Amniotic epithelial cell (primary cell): Measurements from ENCODE around the gene MTA3.

ENCODE experiments used
- DNase-seq: peaks from one replicate; pipeline ENCODE4 v3.0.0-alpha.2; 2010; ENCODE audit warnings: low read depth

The MTA3 gene

DNA sequence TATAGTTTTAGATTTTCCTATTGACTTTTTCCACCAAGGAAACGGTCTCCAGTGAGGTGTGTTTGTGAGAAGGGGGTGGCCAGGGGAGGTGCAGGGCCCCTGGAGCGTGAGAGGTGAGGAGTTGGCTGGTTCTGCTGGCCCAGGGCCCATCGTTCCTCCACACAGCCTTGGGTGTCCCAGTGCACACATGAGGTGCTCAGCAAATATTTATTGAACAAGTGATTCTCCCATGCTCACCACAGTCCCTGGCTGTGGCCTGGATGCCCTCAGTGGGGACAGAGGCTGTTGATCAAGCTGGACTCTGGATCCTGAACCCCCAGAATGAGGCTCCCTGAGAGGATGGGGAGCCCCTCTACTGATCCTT is 219.0 kb downstream of the MTA3 start:
- DNase-seq, result no peak

DNA sequence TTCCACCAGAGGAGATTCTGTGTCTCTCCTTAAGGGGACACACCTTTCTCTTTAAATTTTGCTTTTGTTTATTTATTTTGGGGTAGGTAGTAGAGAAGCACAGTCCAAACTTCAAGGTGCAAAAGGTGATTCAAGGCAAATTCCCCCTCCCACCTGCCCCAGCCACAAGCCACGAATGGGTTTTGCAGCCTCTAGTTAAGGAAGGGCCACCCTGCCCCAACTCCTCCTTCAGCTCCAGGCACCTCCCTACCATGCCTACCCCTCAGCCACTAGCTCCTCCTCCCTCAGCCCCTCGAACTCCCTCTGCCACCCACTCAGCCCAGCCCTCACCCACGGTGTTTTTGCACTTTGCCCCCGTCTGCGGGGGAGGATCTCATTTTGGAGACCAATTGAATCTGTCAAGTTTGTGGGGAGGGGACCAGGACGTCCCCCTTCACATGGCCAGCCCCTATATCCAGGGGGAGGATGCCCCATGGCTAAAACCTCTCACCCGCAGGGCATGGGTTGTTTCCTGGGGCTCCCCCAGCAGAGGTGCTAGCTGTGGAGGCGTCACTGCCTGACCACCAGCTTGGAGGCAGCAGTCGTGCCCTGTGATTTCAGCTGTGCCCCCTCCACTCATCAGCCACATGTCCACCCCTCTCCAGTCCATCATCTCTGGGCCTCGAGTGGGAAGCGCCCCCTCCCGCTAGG is 219.5 kb downstream of the MTA3 start:
- no peak for DNase-seq

DNA sequence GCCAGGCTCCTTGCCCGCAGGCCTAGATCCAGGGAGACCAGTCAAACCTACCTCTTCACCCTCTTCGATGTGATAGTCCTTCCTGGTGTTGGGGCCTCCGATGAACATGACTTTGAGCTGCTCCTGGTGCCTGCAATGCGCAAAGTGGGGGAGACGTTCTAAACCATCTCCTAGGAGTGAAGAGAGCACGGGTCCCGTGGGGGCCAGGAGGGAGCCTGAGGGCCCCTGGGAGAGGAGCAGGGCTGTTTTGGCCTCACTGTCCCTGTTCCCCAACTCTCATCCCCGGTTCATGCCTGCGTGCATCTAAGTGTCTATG is 220.0 kb downstream of the MTA3 start:
- DNase-seq, result no peak

DNA sequence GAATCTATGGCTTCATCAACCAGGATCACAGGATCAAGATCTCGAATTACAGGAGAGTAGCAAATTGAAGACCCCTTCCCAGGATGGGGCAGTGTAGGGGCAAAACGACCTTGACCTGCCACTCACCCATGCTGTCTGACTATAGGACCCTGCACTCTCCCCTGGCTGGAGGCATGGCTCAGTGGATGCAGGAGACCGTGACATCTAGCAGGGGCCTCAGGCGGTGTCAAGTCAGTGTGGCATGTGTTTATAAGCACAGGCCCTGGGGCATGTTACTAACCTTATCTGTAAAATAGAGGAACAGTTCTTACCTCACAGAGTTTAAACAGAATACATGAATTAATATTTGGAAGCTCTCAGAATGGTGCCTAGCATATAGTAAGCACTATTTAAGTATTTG is 220.4 kb downstream of the MTA3 start:
- DNase-seq, result no peak

DNA sequence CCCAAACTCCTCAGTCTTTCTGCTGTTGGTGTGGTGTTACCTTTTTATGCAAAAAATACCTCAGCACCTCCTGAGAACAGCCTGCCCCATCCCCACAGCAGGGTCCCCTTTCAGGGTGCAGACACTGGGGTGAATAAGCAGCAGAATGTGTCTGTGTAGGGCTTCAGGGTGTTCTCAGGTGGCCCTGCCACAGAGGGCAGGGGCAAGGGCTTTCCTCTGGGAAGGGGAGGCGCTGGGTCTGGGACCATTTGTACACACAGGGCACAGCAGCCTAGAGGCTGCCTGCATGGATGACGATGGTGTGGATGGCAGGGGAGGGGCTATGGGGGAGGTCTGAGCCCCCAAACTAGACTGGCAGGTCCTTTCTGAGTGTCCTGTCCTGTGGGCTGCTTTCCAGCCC is 221.3 kb downstream of the MTA3 start:
- DNase-seq, result no peak

DNA sequence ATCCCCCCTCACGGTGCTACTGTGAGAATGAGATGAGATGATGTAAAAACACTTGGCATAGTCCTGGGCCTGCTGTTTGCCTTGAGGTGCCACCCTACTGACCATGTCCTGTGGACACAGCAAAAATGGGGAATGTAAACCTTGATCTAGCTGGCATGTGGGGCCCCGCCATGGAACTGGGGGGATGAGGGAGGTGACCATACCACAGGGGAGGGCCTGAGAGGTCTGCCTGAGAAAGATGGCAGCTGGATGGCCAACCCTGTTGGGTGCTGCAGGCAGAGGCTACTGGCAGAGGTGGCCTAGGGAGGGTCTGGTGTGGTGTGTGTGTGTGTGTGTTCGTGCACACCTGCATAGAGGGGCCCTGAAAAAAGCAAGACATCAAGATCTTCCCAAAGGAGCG is 223.2 kb downstream of the MTA3 start:
- no peak for DNase-seq

DNA sequence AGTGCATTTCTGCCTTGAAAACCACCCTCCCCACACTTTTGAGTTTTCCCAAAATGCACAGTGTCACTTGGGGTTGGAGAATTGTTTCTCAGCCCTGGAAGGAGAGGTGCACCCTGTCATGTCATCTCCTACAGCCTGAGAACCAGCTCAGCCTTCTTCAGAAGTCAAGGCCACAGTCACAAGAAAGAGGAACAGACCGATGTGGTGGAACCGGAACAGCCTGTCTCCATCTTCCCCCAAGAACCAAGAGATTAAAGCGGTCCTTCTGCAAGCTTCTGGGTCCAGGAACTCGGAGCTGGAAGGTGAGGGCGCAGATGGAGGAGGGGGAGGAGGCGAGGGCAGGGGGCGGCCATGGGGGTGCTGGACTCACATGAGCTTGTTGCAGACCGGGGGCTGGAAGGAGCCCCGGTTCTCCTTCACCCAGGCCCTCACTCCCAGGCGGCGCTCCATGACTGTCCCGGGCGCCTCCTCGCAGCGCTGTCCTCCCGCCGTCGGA is 223.7 kb downstream of the MTA3 start:
- no peak for DNase-seq

DNA sequence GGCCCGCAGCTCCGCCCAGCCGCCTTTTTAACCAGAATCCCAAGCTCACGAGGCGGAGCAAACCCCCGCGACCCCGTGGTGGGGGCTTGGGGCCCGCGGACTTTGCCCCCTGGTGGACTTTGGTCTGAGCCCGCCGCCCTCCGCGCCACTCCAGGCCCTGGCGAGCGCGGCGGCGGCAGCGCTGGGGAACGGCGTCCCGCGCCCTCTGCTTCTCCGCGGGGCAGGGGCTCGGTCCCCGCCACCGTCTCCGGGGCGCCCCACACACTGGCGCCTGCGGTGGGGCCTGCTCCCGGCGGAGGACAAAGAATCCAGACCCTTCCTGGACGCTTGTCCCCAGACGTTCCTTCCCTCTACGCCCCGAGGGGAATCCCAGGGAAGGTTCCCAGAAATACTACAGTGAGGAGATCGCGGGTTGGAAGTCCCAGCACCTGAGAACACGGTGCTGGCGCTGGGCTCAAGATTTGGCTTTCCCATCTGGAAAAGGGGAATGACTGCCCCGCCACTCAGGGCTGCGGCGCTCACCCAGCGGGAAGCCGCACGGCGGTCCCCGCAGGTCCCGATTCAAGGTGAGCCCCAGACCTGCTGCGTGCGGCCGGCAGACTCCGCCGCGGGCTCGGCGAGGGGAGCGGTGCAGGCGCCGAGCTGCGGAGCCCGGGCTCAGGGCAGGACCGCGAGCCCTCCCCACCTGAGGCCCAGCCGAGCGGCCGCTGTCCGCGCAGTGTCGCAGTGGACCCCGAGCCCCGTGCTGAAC is 224.3 kb downstream of the MTA3 start, which contains the start of gene HAAO:
Gene HAAO (minus strand): TSS at position 1 of the 751 bp plus-strand sequence. CDS start 47 bp downstream, outside the sequence.
- DNase-seq, result no peak

DNA sequence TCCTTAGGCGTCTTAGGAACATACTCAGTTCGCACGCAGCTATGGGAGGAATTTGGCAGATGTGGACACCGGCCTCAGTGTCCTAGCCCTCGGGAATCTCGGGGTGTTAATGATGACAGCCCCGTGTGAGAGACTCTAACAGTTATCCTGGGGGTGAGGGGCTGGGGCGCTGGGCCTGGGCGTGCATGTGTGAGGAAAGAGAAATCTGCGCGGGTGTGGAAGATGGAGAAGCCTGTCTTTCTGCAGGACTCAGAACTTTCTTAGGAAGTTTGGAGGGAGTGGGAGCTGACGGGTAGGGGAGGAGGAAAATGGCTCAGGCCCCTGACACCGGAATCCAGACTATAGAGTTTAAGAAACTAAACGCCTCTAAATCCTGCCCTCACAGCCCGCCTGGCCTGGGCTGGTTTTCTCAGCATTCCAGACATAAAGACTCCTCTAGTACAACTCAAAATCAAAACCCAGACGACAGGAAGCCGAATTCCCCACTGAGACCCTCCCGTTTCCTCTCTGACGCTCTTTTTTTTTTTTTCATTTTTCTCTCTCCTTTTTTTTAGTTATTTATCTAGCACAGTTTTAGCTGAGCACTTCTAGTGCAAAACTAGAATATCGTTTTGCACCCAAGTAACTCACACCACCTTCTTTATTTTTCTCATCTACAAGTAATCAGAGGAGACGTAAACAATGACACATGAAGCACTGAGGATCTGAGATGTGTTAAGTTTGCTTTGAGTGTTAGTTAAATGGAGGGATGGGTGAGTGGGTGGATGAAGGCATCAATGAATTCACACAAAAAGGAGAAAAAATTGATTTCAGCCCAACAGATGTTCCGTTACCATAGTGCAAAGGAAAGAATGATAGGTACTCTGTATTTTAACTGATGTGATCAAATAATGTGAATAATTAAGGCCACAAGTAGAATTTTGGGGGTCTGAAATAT is 225.2 kb downstream of the MTA3 start:
- DNase-seq, result no peak

DNA sequence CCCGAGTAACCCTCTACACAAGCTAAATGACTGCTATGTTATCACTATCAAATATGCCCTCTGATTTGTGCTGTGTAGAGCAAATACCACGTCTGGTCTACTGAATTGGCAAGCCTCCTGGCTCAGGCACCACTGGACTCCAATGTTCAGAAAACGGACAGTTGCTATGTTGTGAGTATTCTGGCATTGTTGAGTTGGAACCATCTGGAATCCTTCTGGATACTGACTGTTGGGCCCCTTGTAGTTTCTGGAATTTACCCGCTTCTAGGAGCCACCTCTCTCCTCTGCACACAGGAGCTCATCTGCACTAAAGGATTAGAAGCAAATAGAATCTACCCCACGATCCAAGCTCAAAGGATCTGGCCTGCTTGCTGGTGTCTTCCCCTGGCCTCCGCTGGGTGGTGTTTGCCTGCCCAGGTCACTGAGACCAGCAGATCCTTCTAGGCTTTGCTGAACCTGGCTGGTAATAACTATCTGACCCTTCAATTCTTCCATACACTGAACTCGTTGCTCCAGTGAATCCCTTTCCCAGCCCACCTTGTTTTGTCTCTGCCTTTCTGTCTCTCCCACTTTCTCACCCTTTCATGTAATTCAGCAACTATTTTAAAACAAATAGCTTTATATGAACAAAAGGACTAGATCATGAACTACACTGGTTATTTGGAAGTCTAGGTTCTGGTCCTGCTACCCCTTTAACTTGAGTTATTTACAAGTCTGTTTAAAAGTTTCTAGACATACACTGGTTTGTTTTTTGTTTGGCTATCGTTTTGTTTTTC is 226.0 kb downstream of the MTA3 start:
- peak; percentile 29 for DNase-seq

DNA sequence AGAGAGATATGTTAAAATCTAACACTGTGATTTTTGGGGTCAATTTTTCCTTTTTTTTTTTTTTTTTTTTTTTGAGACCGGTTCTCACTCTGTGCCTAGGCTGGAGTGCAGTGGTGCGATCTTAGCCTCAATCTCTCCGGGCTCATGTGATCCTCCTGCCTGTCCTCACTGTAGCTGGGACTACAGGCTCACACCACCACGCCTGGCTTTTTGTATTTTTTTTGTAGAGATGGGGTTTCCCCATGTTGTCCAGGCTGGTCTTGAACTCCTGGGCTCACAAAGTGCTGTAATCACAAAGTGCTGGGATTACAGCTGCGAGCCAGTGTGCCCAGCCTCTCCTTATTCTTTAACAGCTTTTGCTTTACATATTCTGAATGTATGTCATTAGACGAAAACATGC is 226.8 kb downstream of the MTA3 start:
- no peak for DNase-seq

DNA sequence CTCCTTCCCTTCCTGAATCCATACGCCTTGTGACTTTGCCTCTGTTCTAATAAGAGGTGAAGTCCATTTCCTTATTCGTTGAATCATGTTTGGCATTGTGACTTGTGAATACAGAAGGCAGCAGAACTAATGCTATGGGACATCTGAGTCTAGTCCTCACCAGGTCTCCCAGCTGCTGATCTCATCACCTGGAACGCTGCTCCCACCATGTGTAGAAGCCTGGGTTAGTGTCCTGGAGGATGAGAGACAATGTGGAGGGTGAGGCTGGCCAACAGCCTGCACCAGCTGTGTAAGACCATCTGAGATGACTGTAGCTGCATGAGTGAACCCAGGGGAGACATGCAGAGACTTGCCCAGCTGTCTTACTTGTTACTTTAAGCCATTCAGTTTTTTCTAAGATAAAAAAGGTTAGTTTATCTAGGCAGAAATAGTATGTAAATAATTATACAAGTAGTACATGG is 227.4 kb downstream of the MTA3 start:
- no peak for DNase-seq

DNA sequence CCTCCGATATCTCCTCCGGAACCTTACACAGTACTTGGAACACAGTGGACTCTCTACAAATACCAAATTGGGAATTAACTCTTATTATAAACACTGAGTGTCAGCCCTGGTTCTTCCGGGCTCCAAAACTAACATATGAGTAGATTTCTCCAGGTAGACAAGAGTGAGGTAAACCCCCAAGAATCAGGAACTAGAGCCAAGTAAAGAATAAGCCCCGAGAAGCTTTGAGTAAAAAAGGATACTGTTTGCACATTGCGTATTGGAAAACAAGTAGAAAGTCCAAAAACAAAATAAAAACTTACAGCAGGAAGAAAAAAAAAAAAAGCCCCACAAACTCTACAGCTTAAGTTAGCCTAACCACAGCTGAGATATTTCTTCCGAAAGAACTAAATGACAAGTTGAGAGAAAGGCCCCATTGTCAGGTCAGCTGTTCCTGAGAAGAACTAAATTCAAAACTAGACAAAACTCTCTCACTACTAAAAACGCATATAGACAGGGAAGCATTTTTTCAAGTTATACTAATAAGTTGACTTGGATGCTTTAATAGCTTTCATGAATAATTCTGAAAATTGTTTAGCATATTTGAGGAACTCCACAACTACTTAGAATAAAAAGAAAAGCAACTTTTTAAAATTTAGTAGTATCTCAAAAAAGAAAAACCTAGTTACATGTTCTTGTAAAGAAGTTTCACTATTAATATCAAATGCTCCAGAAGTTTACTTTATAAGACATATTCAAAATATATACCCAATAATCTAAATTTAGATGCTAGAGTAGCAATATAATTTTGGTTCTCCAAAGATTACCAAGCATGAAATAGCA is 228.2 kb downstream of the MTA3 start:
- no peak for DNase-seq

DNA sequence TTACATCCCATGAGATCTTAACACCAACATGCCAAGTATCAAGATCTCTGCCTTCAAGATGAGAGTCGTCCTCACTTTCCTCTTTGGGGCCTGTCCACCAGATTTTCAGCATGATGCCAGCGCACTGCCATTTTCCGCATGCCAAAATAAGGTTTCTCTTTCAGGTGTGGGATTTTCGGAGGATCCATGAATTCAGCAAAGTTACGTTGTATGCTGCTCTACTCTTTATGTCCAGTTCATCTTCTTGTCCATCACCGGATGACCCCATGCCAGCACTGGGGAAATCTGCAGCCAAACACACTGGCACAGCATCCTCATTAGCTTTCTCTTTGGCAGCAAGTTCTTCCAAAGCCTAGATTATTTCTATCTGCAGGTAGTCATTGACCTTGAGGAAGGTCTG is 228.8 kb downstream of the MTA3 start:
- DNase-seq, result no peak

DNA sequence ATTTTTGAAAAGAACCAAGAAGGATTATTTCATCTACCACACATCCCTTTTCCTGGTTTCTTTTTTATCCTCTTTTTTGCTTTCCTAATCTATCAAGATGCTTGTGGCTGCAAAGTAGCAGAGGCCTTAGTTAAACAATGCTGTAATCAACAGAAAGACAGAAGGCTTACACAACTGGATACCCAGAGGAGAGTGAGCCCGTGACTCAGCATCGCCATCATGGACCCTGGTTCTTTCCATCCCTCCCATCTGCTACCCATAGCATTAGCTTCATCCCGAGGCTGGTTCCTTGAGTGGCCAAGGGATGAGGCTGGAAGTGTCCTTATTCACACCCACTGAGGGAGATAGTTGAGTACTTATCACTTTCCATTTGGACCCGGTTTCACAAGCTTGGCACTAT is 231.4 kb downstream of the MTA3 start:
- DNase-seq, result peak; percentile 44

DNA sequence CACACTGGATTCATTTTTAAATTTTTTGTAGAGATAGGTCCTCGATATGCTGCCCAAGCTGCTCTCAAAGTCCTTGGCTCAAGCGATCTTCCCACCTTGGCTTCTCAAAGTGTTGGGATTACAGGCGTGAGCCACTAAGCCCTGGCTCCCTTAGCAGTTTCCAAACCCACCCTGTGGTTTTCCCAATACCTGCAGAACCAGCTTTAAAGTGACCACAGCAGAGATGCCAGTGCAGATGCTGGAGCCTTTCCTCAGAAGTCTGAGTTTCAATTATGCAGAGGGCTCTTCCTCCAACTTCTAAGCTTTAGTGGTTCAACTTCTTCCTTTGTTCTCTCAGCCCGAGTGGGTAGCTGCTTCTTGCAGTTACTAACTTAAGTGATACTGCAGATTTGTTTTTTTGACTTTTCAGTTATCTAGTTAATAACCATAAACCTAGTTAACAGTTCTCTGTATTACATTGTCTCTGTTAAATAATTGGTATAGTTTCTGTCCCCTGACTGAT is 232.1 kb downstream of the MTA3 start:
- DNase-seq, result no peak

DNA sequence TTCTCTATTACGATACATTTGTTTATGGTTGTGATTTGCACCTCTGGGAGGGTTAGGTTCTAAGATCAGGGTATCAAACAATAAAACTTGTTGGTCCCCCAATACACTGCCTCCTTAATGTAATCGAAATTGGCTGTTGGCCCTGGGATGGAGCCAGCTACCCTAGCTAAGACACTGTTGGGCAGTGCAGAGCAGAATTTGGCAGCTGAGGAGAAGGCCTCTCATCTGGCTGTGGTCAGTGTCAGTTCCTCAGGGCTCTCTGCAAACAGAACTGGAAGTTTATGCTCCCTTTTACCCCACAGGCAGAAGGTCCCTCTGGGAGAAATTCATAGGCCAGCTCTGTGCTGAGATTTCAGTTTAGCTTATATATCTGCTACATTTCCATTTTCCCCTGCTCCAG is 232.5 kb downstream of the MTA3 start:
- DNase-seq, result no peak

DNA sequence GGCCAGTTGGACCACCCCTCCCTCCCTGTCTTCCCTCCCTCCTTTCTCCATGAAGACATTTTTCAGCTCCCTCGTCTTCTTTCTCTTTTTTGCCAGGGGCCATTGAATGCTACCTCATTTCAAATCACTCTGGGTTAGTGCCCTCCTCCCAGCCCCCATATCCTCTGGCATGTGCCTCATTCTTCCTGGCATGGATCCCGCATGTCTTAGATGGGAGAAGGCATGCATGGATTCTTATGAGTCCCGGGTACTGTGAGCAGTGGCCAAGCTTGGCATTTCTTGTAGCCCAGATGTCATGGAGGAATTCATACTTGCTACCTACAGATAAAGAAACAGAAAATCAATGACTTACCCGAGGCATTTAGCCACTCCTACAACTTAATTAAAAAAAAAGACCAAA is 232.9 kb downstream of the MTA3 start:
- no peak for DNase-seq

DNA sequence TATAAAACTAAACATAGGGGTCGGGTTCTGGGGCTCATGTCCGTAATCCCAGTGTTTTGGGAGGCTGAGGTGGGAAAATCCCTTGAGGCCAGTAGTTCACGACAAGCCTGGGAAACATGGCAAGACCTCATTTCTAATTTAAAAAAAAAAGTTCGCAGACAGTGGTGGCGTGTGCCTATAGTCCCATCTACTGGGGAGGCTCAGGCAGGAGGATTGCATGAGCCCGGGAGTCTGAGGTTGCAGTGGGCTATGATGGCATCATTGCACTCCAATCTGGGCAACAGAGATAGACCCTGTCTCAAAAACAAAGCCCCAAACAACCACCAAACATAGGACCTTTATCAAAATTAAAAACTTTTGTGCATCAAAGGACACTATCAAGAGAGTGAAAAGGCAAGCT is 233.7 kb downstream of the MTA3 start:
- no peak for DNase-seq

DNA sequence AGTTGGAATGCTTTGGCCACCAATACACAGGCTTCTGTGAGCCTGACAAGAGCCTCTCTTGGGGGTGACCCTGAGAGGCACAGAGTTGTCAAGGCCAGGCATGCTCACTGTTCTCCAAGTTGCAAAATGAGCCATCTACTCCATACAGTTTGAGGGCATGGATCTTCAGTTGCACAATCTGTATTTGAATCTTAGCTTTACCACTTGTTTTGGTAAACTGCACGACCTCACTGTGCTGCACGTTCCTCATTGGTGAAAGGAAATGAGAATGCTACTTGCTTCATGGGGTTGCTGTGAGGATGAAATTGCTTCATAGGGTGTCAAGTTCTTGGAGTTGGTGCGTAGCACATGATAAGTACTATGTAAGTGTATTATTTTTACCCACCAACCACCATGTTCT is 235.9 kb downstream of the MTA3 start:
- peak; percentile 80 for DNase-seq

DNA sequence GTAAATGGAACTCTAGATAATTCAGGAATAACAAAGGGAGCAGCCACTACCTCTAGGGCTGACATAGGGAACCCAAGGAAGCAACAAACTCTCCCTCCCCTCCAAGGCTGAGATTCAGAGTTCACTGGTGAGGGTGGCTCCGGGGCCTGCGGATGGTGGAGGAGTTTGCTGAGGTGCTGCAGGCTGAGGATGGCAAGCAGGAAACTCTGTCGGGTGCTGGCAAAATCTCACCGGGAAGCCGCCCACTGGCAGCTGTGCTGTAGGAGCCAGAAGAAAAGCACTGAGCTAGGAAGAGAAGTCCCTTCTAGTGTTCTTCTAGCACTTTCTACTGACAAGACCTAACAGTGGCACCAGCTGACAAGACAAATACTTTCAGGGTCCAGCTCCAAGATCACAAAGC is 236.5 kb downstream of the MTA3 start:
- DNase-seq, result no peak
